Measurements from ENCODE around the gene RPL38.

Gene RPL38

GRCh38 chr17:74252211-74252610, 48.7 kb downstream of the RPL38 start:
- DNase-seq, result no peak

GRCh38 chr17:74253036-74253435, 49.6 kb downstream of the RPL38 start:
- no peak for DNase-seq

- DNase-seq, result no peak
Measured at GRCh38 chr17:74257311-74257710, 53.8 kb downstream of the RPL38 start.

GRCh38 chr17:74259667-74260524, 56.4 kb downstream of the RPL38 start:
- no peak for DNase-seq

Data from activated T-cell treated with anti-CD3 and anti-CD28 coated beads, Interleukin-2, amount 50 U/mL, for 1 hour (primary cell).